GM12878 (cell line): ENCODE measurements around the gene AGBL4. TPM values are rescaled to one million over a fixed set of nuclear protein-coding genes. Genes with fewer than 3 reads are reported as not detected.

Experiments used
- ATAC-seq: fragments of 200-7000 bp; cut with Tn5 transposase; 3 replicates; pipeline ENCODE4 v1.9.1; 2020; ENCODE audit warnings: mild to moderate bottlenecking, moderate library complexity
- BruUV-seq: library from RNA; stranded (reverse); fragments of 400-500 nt; replicated peaks from 2 replicates; lab custom pipeline; 2021; lab: Mats Ljungman, UMichigan
- CTCF ChIA-PET: fragments of 300-600 bp; sonication (Branson Sonifier 250); formaldehyde crosslinking; extraction: SDS; loops from one replicate; lab custom pipeline; 2021; ENCODE audit warnings: inconsistent platforms; lab: Yijun Ruan, JAX
- POLR2A ChIA-PET: fragments of 350-600 bp; formaldehyde crosslinking; extraction: SDS; loops from one replicate; lab custom pipeline; 2021; ENCODE audit warnings: inconsistent platforms; lab: Charles Lee
- RAD21 ChIA-PET: fragments of 300-600 bp; sonication (Branson Sonifier 250); formaldehyde crosslinking; loops from one replicate; lab custom pipeline; 2023; ENCODE audit warnings: antibody characterized with exemption; ENCODE audit not compliant: unreplicated experiment; lab: Charles Lee
- SMC1A ChIA-PET: fragments of 300-600 bp; sonication (Branson Sonifier 250); formaldehyde crosslinking; loops from one replicate; lab custom pipeline; 2023; ENCODE audit not compliant: unreplicated experiment, uncharacterized antibody; lab: Charles Lee
- DNase-seq: peaks from one replicate; pipeline ENCODE4 v3.0.0-alpha.2; 2011; ENCODE audit warnings: low read depth, low spot score
- FAIRE-seq: peaks from 3 replicates; lab custom pipeline; 2011; peaks lifted over from hg19 to GRCh38; lab: Jason Lieb, UNC
- H2AFZ ChIP-seq: 2 replicates; pipeline ENCODE4 v1.6.0; 2011; ENCODE audit warnings: low read depth, low read length, control low read depth; ENCODE audit not compliant: control insufficient read depth
- H3K27ac ChIP-seq: 2 replicates; pipeline ENCODE4 v1.5.1; 2011; ENCODE audit warnings: control low read depth; ENCODE audit not compliant: control insufficient read depth, insufficient read depth
- H3K27me3 ChIP-seq, 2 experiments: replicated peaks in 1 of 2; 2 replicates each; pipeline versions ENCODE4 v1.6.0 to v1.6.1; 2011; ENCODE audit warnings: low read length in 1 of 2; ENCODE audit not compliant: control insufficient read depth in 2 of 2, insufficient read depth in 2 of 2
- H3K36me3 ChIP-seq, 2 experiments: 2 replicates each; pipeline ENCODE4 v1.5.1; 2011; ENCODE audit warnings: low read length in 1 of 2; ENCODE audit not compliant: control insufficient read depth in 2 of 2, insufficient read depth in 2 of 2
- H3K4me1 ChIP-seq: 2 replicates; pipeline ENCODE4 v1.6.1; 2011; ENCODE audit warnings: mild to moderate bottlenecking, low read length, moderate library complexity, mixed read lengths; ENCODE audit not compliant: control insufficient read depth, insufficient read depth
- H3K4me2 ChIP-seq: 2 replicates; pipeline ENCODE4 v1.6.0; 2011; ENCODE audit warnings: control low read depth; ENCODE audit not compliant: control insufficient read depth, insufficient read depth
- H3K4me3 ChIP-seq: fragments of 200-600 bp; sonication (generic); 2 replicates; pipeline ENCODE4 v1.5.1; 2016
- H3K79me2 ChIP-seq: 2 replicates; pipeline ENCODE4 v1.6.0; 2011; ENCODE audit warnings: low read length; ENCODE audit not compliant: control insufficient read depth, insufficient read depth
- H3K9ac ChIP-seq: 2 replicates; pipeline ENCODE4 v1.8.0; 2011; ENCODE audit warnings: low read length, control low read depth, mixed read lengths; ENCODE audit not compliant: control insufficient read depth, insufficient read depth
- H3K9me3 ChIP-seq: replicated peaks from 3 replicates; pipeline ENCODE4 v1.5.1; 2011; ENCODE audit warnings: mild to moderate bottlenecking, low read length; ENCODE audit not compliant: control insufficient read depth, insufficient read depth
- H4K20me1 ChIP-seq: 2 replicates; pipeline ENCODE4 v1.6.0; 2011; ENCODE audit not compliant: control insufficient read depth, insufficient read depth
- BCLAF1 ChIP-seq: fragments of 450-650 bp; IDR thresholded peaks from 2 replicates; pipeline ENCODE4 v1.6.1; 2017; ENCODE audit warnings: antibody characterized with exemption, mild to moderate bottlenecking, moderate library complexity
- ETV6 ChIP-seq, 2 experiments: fragments of 450-650 bp in 1 of 2; IDR thresholded peaks in 1 of 2; conservative IDR thresholded peaks in 1 of 2; 2 replicates each; pipeline ENCODE4 v1.6.1; 2014; ENCODE audit warnings: antibody characterized with exemption in 1 of 2, borderline replicate concordance in 1 of 2, low read depth in 1 of 2, mild to moderate bottlenecking in 1 of 2, moderate library complexity in 1 of 2
- HDAC6 ChIP-seq: fragments of 200-600 bp; sonication (generic); IDR thresholded peaks from one replicate; pipeline ENCODE4 v1.8.0; 2017; ENCODE audit warnings: antibody characterized with exemption; ENCODE audit not compliant: unreplicated experiment
- MEF2A ChIP-seq: IDR thresholded peaks from 2 replicates; pipeline ENCODE4 v1.6.1; 2011; ENCODE audit warnings: low read depth, mild to moderate bottlenecking, low read length, moderate library complexity; ENCODE audit not compliant: insufficient read depth
- MXI1 ChIP-seq: fragments of 150-350 bp; IDR thresholded peaks from 2 replicates; pipeline ENCODE4 v1.6.1; 2011; ENCODE audit warnings: low read depth, mild to moderate bottlenecking, inconsistent platforms, low read length, improper control_type of control experiment
- NFIC ChIP-seq: IDR thresholded peaks from 2 replicates; pipeline ENCODE4 v1.6.1; 2012; ENCODE audit warnings: low read depth, mild to moderate bottlenecking, inconsistent platforms, low read length, moderate library complexity
- NFYB ChIP-seq: IDR thresholded peaks from 2 replicates; pipeline ENCODE4 v1.6.1; 2011; ENCODE audit warnings: low read depth, mild to moderate bottlenecking, low read length, improper control_type of control experiment, moderate library complexity; ENCODE audit not compliant: insufficient read depth
- POLR2AphosphoS5 ChIP-seq: IDR thresholded peaks from 2 replicates; pipeline ENCODE4 v1.6.1; 2011; ENCODE audit warnings: mild to moderate bottlenecking, low read length, inconsistent platforms
- SMARCA5 ChIP-seq: fragments of 450-650 bp; IDR thresholded peaks from 2 replicates; pipeline ENCODE4 v1.6.1; 2017; ENCODE audit warnings: mild to moderate bottlenecking
- TARDBP ChIP-seq: IDR thresholded peaks from 2 replicates; pipeline ENCODE4 v1.6.1; 2016; ENCODE audit warnings: borderline replicate concordance
- in situ Hi-C: fragments of 300-500 bp; cut with MboI; formaldehyde crosslinking; loops from 9 replicates; pipeline ENCODE4 v1.14.3; 2018; ENCODE audit warnings: mixed read lengths
- intact Hi-C: fragments of 100-400 bp; cut with micrococcal nuclease; formaldehyde crosslinking; loops from one replicate; pipeline ENCODE4 v1.14.2; 2022; ENCODE audit not compliant: unreplicated experiment
- polyA plus RNA-seq, 11 experiments: library from polyadenylated mRNA; depleted of rRNA in 4 of 11; unstranded in 6 of 11; stranded (reverse) in 5 of 11; fragments of >200 nt; fragmentation: Nextera tagmentation in 4 of 11; fragmentation: Illumina TruSeq in 1 of 11; extraction: Ambion mirVana in 4 of 11; extraction: Trizol in 1 of 11; gene quantifications; 1 replicate in 1 of 11; 2 replicates in 10 of 11; pipeline versions ENCODE4 v1.2.1 to v1.2.3, GENCODE V29; 2011 to 2016; ENCODE audit warnings: inconsistent platforms in 2 of 11, missing spikeins in 2 of 11, low read depth in 1 of 11
- total RNA-seq, 4 experiments: library from RNA; depleted of rRNA in 3 of 4; stranded (reverse); fragments of >200 nt in 3 of 4; fragmentation: Illumina TruSeq in 1 of 4; extraction: Trizol in 1 of 4; gene quantifications; 2 replicates each; pipeline versions ENCODE4 v1.2.1 to v1.2.3, GENCODE V29; 2013 to 2021

Gene AGBL4
- total and polyA plus RNA-seq, 10 of the 15 experiments (the other 5 are each of a cell fraction or from before 2014, with no cell fraction given), result 0.31 TPM; not detected in 9

- no peak overlapping the region for H3K27ac ChIP-seq
- ChIA-PET CTCF (no interaction called here), POLR2A (no interaction called here)
- no peaks in the 10 kb centered on the region for H3K9me3 ChIP-seq
- H3K27me3 ChIP-seq, result no peaks in the 10 kb centered on the region
- no peaks in the 10 kb centered on the region for H4K20me1 ChIP-seq
- H3K4me1 ChIP-seq, result no peaks in the 10 kb centered on the region
- H3K79me2 ChIP-seq, result no peaks in the 10 kb centered on the region
- no TSS peak for BruUV-seq
- TF ChIP-seq TARDBP (no peak), HDAC6 (no peak), POLR2AphosphoS5 (no peak), MEF2A (no peak), BCLAF1 (no peak), NFIC (no peak), SMARCA5 (no peak), ETV6 (conservative IDR thresholded peaks at IDR 0.05 in 1 of 2, IDR thresholded peaks at IDR 0.05 in 1 of 2; ENCODE audit: borderline replicate concordance in 1 of 2, low read depth in 1 of 2) (no peak), NFYB (no peak), MXI1 (no peak)
- TF ChIP-seq, all 136 proteins: peak for 0
- ATAC-seq (no peak), DNase-seq (no peak), FAIRE-seq (no peak)
- no peak overlapping the region for H3K4me2 ChIP-seq
- SMC1A ChIA-PET, result no interaction called here
- H3K9ac ChIP-seq, result no peak overlapping the region
- no peak overlapping the region for H3K4me3 ChIP-seq
- RAD21 ChIA-PET, result no interaction called here
- intact Hi-C loops (no loop called here), in situ Hi-C loops (no loop called here)
- no peaks in the 10 kb centered on the region for H3K36me3 ChIP-seq
- no peak overlapping the region for H2AFZ ChIP-seq
Measured at GRCh38 chr1:49183489-49183888, 840.3 kb downstream of the AGBL4 start.
